ENCODE data around the gene SELENOO.

DNA sequence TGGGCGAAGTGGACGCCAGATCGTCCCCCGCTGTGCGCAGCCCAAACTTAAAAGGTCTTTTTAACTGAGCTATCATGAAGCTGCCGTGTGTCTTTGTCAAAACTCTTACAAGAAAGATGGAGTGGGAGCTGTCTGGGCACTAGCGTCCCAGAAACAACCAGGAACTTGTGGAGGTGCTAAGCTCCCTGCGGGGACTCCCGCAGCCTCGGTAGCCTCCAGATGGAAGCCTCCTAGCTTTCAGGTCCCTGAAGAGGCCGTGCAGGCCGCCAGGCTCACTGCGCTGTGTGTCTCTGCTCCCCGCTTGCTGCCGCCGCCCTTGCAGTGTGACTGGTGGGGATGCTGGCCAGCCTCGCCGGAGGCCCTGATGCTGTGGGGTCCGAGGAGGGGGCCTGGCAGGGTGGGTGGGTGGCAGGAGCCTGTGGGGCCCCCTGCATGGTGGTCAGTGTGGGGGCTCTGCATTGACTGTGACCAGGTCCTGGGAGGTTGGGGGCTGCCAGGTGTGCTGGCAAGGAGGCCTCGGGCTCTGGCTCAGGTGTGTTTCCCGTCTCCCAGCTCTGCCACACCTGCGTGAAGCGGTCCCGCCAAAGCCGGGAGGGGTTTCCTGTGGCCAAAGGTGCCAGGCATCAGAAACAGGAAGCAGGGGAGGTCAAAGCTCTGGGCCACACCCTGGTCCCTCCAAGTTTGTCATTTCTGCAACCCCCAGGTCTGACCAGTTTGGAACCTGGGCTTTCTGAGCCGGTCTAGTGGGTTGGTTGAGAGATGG lies 13.9 kb upstream of the SELENOO start:
- no peak for TF ChIP-seq SAFB2 (CRISPR knock-in tag; IDR thresholded peaks at IDR 0.05; ENCODE audit: borderline replicate concordance, low read depth)
- no peak for TF ChIP-seq SMC3 (IDR thresholded peaks at IDR 0.05; ENCODE audit: low read length)
- no peak for TF ChIP-seq ARHGAP35 (CRISPR knock-in tag; IDR thresholded peaks at IDR 0.05; ENCODE audit: borderline replicate concordance)
- TF ChIP-seq YY1 (IDR thresholded peaks at IDR 0.05; ENCODE audit: insufficient read depth, insufficient replicate concordance, low read depth, low read length), result no peak
- no peak for TF ChIP-seq NFE2L2 (IDR thresholded peaks at IDR 0.05; ENCODE audit: low read length)
- no peak for TF ChIP-seq ESRRA (CRISPR knock-in tag; IDR thresholded peaks at IDR 0.05; ENCODE audit: low read depth)

Data from HepG2 (cell line).